ENCODE data around the gene ITM2C.

ITM2C gene

GRCh38 chr2:230906471-230907230 lies 41.9 kb downstream of the ITM2C start:
- no peak for DNase-seq (ENCODE audit: low read depth in 2 of 2, low spot score in 1 of 2)

- no peak for DNase-seq (ENCODE audit: low read depth in 2 of 2, low spot score in 1 of 2)
Measured at GRCh38 chr2:230907361-230908091, 42.8 kb downstream of the ITM2C start.

- DNase-seq (ENCODE audit: low read depth in 2 of 2, low spot score in 1 of 2): no peak
Measured at GRCh38 chr2:230908092-230908594, 43.4 kb downstream of the ITM2C start.

GRCh38 chr2:230908595-230909191 lies 44.0 kb downstream of the ITM2C start:
- no peak for DNase-seq (ENCODE audit: low read depth in 2 of 2, low spot score in 1 of 2)

GRCh38 chr2:230909841-230910545 lies 45.3 kb downstream of the ITM2C start:
- DNase-seq (ENCODE audit: low read depth in 2 of 2, low spot score in 1 of 2): no peak

- no peak for DNase-seq (ENCODE audit: low read depth in 2 of 2, low spot score in 1 of 2)
Measured at GRCh38 chr2:230910546-230911177, 45.9 kb downstream of the ITM2C start.

- DNase-seq (ENCODE audit: low read depth in 2 of 2, low spot score in 1 of 2): no peak
Measured at GRCh38 chr2:230912046-230912445, 47.3 kb downstream of the ITM2C start.

GRCh38 chr2:230912724-230913123 lies 48.0 kb downstream of the ITM2C start:
- no peak for DNase-seq (ENCODE audit: low read depth in 2 of 2, low spot score in 1 of 2)

- no peak for DNase-seq (ENCODE audit: low read depth in 2 of 2, low spot score in 1 of 2)
Measured at GRCh38 chr2:230913406-230914143, 48.8 kb downstream of the ITM2C start.

- DNase-seq (ENCODE audit: low read depth in 2 of 2, low spot score in 1 of 2): no peak
Measured at GRCh38 chr2:230914886-230915285, 50.1 kb downstream of the ITM2C start.

- DNase-seq (ENCODE audit: low read depth in 2 of 2, low spot score in 1 of 2): no peak
Measured at GRCh38 chr2:230915319-230915718, 50.6 kb downstream of the ITM2C start.

- DNase-seq (ENCODE audit: low read depth in 2 of 2, low spot score in 1 of 2): no peak
Measured at GRCh38 chr2:230916218-230916617, 51.5 kb downstream of the ITM2C start.

GRCh38 chr2:230919240-230919639 lies 54.5 kb downstream of the ITM2C start:
- DNase-seq (ENCODE audit: low read depth in 2 of 2, low spot score in 1 of 2): no peak

GRCh38 chr2:230919681-230920080 lies 54.9 kb downstream of the ITM2C start:
- no peak for DNase-seq (ENCODE audit: low read depth in 2 of 2, low spot score in 1 of 2)

GRCh38 chr2:230920167-230920566 lies 55.4 kb downstream of the ITM2C start:
- no peak for DNase-seq (ENCODE audit: low read depth in 2 of 2, low spot score in 1 of 2)

- DNase-seq (ENCODE audit: low read depth in 2 of 2, low spot score in 1 of 2): no peak
Measured at GRCh38 chr2:230921806-230922595, 57.3 kb downstream of the ITM2C start.

- DNase-seq (ENCODE audit: low read depth in 2 of 2, low spot score in 1 of 2): no peak
Measured at GRCh38 chr2:230922951-230923717, 58.4 kb downstream of the ITM2C start.

GRCh38 chr2:230924092-230924469 lies 59.3 kb downstream of the ITM2C start:
- no peak for DNase-seq (ENCODE audit: low read depth in 2 of 2, low spot score in 1 of 2)

Data from stimulated activated CD8-positive, alpha-beta memory T cell treated with anti-CD3 and anti-CD28 coated beads, Interleukin-4, amount 100 ng/mL, for 1 hour (primary cell).